ENCODE results near the gene PRKG1. TPM values are rescaled to one million over a fixed set of nuclear protein-coding genes. Genes with fewer than 3 reads are reported as not detected.
A peak's percentile ranks its signal among the peaks of the same experiment; 100 is the strongest.

PRKG1 gene
- total RNA-seq, 1 donor from 2014 or later: 50.2 TPM

DNA sequence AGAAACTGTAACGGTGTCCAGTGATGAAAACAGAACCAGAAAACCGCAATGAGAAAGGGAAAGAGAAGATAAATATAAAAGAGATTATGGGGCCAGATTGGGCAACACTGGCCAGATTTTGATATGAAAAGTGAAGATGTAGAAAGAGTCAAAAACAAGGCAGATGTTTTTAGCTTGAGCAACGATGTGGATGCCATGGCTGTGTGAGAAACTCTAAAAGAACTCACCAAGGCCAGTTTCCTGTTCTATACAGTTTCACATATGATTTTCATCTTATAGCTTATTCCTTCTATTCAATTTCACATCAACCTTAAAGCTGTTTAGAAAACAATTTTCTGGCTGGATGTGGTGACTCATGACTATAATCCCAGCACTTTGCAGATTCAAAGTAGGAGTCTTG is 588.8 kb downstream of the PRKG1 start:
- no peaks in the 10 kb centered on the region for H3K36me3 ChIP-seq
- TF ChIP-seq CTCF (IDR thresholded peaks at IDR 0.05): no peak
- H3K27ac ChIP-seq: no peak overlapping the region
- no peak for DNase-seq (ENCODE audit: low spot score in 2 of 2)
- no peaks in the 10 kb centered on the region for H3K27me3 ChIP-seq
- intact Hi-C loops (cut with DNase I): no loop called here
- no peaks in the 10 kb centered on the region for H3K9me3 ChIP-seq
- peaks cover 0 to 11% of the 10 kb centered on the region in 2 donors for H3K4me1 ChIP-seq
- H3K4me3 ChIP-seq: no peak overlapping the region

DNA sequence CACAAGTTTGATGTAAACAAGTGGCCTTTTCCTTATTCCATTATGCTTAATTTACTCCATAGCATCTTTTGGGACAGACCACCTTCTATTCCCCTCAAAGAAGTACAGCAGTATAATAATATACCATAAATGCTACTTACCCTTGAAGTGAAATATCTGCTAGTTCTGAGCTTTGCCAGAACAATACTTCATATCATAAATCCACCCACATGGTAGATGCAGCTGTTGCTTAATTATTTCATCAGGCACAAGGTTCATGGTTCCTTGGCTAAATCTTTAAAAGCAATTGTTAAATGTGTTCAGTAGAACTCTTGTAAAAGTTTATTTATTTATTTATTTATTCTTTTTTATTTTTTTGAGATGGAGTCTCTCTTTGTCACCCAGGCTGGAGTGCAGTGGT is 592.2 kb downstream of the PRKG1 start:
- intact Hi-C loops (cut with DNase I): no loop called here
- H3K4me1 ChIP-seq: peaks cover 0 to 14% of the 10 kb centered on the region in 2 donors

DNA sequence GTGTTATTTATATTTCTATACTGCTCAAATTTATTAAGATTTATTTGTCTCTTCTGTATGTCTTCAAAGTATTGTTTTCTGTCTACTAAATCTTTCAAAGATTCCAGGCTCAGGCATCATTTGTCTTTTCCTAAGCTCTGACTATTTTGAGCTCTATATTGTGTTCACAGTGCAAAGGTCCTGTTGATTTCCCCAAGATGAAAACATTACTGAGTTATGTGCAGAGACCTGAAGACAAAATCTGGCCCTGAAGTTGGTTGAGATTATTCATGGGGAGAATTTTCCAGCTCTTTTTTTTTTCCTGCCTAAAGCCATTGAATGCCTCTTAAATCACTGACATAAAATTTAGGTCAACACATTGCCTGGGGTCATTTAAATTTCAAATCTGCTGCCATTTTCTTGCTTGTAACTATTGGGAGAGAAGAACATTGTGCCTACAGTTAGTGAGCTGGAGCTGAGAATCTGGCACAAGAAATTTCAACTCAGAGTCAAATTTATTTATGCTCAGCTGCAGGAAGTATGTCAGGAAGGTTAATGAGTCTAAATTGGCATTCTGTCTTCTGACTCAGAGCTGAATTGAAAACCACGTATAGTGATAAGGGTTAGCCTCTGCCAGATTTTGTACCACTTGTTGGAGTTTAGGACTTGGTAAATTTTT is 593.5 kb downstream of the PRKG1 start:
- no peak for TF ChIP-seq CTCF (IDR thresholded peaks at IDR 0.05)
- intact Hi-C loops (cut with DNase I): no loop called here
- H3K27ac ChIP-seq: peak overlapping the region; percentile 13 to 33

More for the DNA sequence above, 592.2 kb downstream of the PRKG1 start:
- H3K4me3 ChIP-seq: no peak overlapping the region
- no peak for DNase-seq (ENCODE audit: low spot score in 2 of 2)
- H3K9me3 ChIP-seq: no peaks in the 10 kb centered on the region
- no peak overlapping the region for H3K27ac ChIP-seq
- H3K27me3 ChIP-seq: no peaks in the 10 kb centered on the region
- no peaks in the 10 kb centered on the region for H3K36me3 ChIP-seq
- no peak for TF ChIP-seq CTCF (IDR thresholded peaks at IDR 0.05)

DNA sequence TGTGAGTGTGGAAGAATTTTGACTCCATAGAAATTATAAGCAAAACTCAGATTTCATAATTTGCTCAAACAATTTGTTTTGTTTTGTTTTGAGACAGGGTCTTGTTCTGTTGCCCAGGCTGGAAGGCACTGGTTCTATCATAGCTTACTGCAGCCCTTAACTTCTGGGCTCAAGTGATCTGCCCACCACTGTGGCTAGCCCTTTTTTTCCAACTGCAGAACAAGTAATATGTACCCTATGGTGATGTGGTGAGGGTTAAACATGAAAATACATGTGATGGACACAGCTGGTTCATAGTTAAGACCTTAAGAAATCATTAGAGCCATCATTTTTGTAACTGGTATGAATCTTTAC is 594.0 kb downstream of the PRKG1 start:
- TF ChIP-seq CTCF (IDR thresholded peaks at IDR 0.05): no peak
- H3K4me3 ChIP-seq: no peak overlapping the region
- H3K4me1 ChIP-seq: peaks cover 0 to 14% of the 10 kb centered on the region in 2 donors
- H3K36me3 ChIP-seq: no peaks in the 10 kb centered on the region
- DNase-seq (ENCODE audit: low spot score in 2 of 2): no peak
- peak overlapping the region; percentile 13 to 33 for H3K27ac ChIP-seq
- no peaks in the 10 kb centered on the region for H3K9me3 ChIP-seq
- no peaks in the 10 kb centered on the region for H3K27me3 ChIP-seq
- intact Hi-C loops (cut with DNase I): no loop called here

More for the DNA sequence above, 593.5 kb downstream of the PRKG1 start:
- no peak for DNase-seq (ENCODE audit: low spot score in 2 of 2)
- no peaks in the 10 kb centered on the region for H3K36me3 ChIP-seq
- H3K27me3 ChIP-seq: no peaks in the 10 kb centered on the region
- peaks cover 0 to 14% of the 10 kb centered on the region in 2 donors for H3K4me1 ChIP-seq
- H3K9me3 ChIP-seq: no peaks in the 10 kb centered on the region
- no peak overlapping the region for H3K4me3 ChIP-seq

DNA sequence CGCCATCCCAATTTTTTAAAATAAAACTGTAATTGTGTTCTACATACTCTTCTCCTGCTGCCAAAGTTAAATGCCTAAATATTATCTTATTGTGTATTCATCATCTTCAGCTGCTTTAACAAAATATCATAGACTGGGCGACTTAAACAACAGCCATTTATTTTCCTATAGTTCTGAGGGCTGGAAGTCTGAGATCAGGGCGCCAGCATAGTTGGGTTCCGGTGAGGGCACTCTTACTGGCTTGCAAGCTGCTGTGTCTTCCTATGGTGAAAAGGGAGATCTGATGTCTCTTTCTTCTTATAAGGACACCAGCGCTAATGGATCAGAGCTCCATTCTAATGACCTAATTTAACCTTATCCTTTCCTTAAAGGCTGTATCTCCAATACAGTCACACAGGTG is 594.8 kb downstream of the PRKG1 start:
- H3K27me3 ChIP-seq: no peaks in the 10 kb centered on the region
- intact Hi-C loops (cut with DNase I): no loop called here
- no peak overlapping the region for H3K27ac ChIP-seq
- no peak for DNase-seq (ENCODE audit: low spot score in 2 of 2)
- H3K4me1 ChIP-seq: peaks cover 0 to 14% of the 10 kb centered on the region in 2 donors
- H3K4me3 ChIP-seq: no peak overlapping the region
- H3K36me3 ChIP-seq: no peaks in the 10 kb centered on the region
- H3K9me3 ChIP-seq: no peaks in the 10 kb centered on the region
- no peak for TF ChIP-seq CTCF (IDR thresholded peaks at IDR 0.05)
